Lung (tissue), 12 donors: ENCODE results near the gene STPG1. TPM values are rescaled to one million over a fixed set of nuclear protein-coding genes. Genes with fewer than 3 reads are reported as not detected.

Experiments used
- ATAC-seq: fragments of 200-7000 bp; cut with Tn5 transposase; one replicate; pipeline ENCODE4 v1.9.1; 2020; ENCODE audit warnings: moderate number of reproducible peaks; ENCODE audit not compliant: insufficient read depth, low FRiP score
- DNase-seq, 3 donors: peaks; one replicate each; pipeline ENCODE4 v3.0.0-alpha.2; 2013 to 2017
- H3K27ac ChIP-seq, 2 donors: one replicate each; pipeline ENCODE4 v1.5.1; 2013; ENCODE audit warnings: mild to moderate bottlenecking in 2 of 2, moderate library complexity in 2 of 2, control low read depth in 1 of 2, inconsistent platforms in 1 of 2, low read depth in 1 of 2, low read length in 1 of 2
- H3K27me3 ChIP-seq, 3 donors: one replicate each; pipeline ENCODE4 v1.5.1; 2013; ENCODE audit warnings: low read length in 2 of 3; ENCODE audit not compliant: control insufficient read depth in 3 of 3, insufficient read depth in 3 of 3
- H3K36me3 ChIP-seq, 4 donors: one replicate each; pipeline ENCODE4 v1.5.1; 2013; ENCODE audit warnings: low read length in 4 of 4, mild to moderate bottlenecking in 1 of 4, moderate library complexity in 1 of 4; ENCODE audit not compliant: control insufficient read depth in 4 of 4, insufficient read depth in 4 of 4
- H3K4me1 ChIP-seq, 5 donors: one replicate each; pipeline ENCODE4 v1.5.1; 2013; ENCODE audit warnings: low read length in 5 of 5, mild to moderate bottlenecking in 2 of 5, moderate library complexity in 1 of 5; ENCODE audit not compliant: control insufficient read depth in 5 of 5, insufficient read depth in 5 of 5
- H3K4me3 ChIP-seq: one replicate; pipeline ENCODE4 v1.5.1; 2013; ENCODE audit warnings: mild to moderate bottlenecking, control low read depth, moderate library complexity
- H3K9ac ChIP-seq, 2 donors: one replicate each; pipeline ENCODE4 v1.5.1; 2013; ENCODE audit warnings: low read length in 2 of 2, control low read depth in 1 of 2; ENCODE audit not compliant: insufficient read depth in 1 of 2
- H3K9me3 ChIP-seq, 4 donors: one replicate each; pipeline ENCODE4 v1.5.1; 2013; ENCODE audit warnings: low read length in 3 of 4, mild to moderate bottlenecking in 1 of 4, moderate library complexity in 1 of 4; ENCODE audit not compliant: control insufficient read depth in 4 of 4, insufficient read depth in 3 of 4
- WGBS, 2 donors: extraction: QIAGEN DNeasy Blood & Tissue Kit; methylation state at CpG; one replicate each; pipeline ENCODE4 v1.1.7; 2013; 5-methylcytosine and 5-hydroxymethylcytosine counted together
- polyA plus RNA-seq, 2 donors: library from polyadenylated mRNA; stranded (reverse); fragments of 200-250 nt; gene quantifications; one replicate each; pipeline ENCODE4 v1.2.1, GENCODE V29; 2013
- total RNA-seq, 2 donors: library from RNA; depleted of rRNA in 1 of 2; stranded (reverse); fragments of >200 nt in 1 of 2; gene quantifications; one replicate each; pipeline ENCODE4 v1.2.1, GENCODE V29; 2014 to 2021
- TF ChIP-seq, protein P1 (sequence below): IDR thresholded peaks from 2 replicates; pipeline ENCODE4 v1.5.1; 2012; ENCODE audit warnings: mild to moderate bottlenecking; ENCODE audit errors: control extremely low read depth, extremely low read depth
- donor health status: control.
- donor health status: control.
- donor health status: Bipolar disorder and iron deficiency.
- donor health status: healthy.
- donor health status: DM: yes; HTN: yes; CAD: no.

Gene STPG1
- total and polyA plus RNA-seq, 4 donors, result 6.7 to 13.5 (median 9.8) TPM

DNA sequence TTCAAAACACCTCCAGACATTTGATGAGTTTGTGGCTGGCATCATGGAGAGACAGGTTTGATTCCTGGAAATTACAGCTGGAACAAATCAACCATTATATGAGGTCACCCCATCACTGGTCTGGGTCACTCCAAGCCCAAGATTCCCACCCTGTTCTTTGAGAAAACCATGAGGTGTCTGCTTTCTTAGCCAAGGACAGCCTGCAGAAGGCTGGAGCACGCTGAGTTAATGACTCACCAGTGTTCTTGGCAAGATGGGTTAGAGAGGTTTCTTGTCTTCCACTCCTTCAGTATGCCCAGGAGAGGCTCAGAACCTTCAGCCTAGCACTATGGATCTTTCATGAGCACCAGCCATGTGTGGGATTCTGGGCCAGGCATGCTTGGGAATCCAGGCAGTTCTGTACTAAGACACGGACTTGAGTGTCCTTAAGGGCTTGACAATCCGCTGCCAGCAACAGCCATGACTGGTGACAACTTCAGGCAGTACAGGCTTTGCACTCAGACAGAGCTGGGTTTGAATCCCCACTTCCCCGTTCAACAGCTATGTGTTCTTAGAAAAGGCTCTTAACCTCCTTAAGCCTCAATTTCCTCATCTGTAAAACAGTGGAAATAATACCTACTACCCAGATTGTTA lies 50.5 kb downstream of the STPG1 start:
- DNase-seq (peak in 1 of 3 donors; percentile 7), ATAC-seq (no peak)
- H3K9me3 ChIP-seq, result no peaks in the 10 kb centered on the region
- H3K9ac ChIP-seq, result no peak overlapping the region
- 79 to 87% methylated on average over 4 of the region's 4 CpGs for WGBS, 2 donors
- no peak overlapping the region for H3K27ac ChIP-seq
- H3K4me3 ChIP-seq, result no peak overlapping the region
- TF ChIP-seq, protein P1, sequence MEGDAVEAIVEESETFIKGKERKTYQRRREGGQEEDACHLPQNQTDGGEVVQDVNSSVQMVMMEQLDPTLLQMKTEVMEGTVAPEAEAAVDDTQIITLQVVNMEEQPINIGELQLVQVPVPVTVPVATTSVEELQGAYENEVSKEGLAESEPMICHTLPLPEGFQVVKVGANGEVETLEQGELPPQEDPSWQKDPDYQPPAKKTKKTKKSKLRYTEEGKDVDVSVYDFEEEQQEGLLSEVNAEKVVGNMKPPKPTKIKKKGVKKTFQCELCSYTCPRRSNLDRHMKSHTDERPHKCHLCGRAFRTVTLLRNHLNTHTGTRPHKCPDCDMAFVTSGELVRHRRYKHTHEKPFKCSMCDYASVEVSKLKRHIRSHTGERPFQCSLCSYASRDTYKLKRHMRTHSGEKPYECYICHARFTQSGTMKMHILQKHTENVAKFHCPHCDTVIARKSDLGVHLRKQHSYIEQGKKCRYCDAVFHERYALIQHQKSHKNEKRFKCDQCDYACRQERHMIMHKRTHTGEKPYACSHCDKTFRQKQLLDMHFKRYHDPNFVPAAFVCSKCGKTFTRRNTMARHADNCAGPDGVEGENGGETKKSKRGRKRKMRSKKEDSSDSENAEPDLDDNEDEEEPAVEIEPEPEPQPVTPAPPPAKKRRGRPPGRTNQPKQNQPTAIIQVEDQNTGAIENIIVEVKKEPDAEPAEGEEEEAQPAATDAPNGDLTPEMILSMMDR, result no peak
- H3K4me1 ChIP-seq, result peaks cover 0 to 11% (median 0%) of the 10 kb centered on the region in 5 donors
- no peaks in the 10 kb centered on the region for H3K27me3 ChIP-seq
- H3K36me3 ChIP-seq, result peaks cover 0 to 10% (median 0%) of the 10 kb centered on the region in 4 donors

DNA sequence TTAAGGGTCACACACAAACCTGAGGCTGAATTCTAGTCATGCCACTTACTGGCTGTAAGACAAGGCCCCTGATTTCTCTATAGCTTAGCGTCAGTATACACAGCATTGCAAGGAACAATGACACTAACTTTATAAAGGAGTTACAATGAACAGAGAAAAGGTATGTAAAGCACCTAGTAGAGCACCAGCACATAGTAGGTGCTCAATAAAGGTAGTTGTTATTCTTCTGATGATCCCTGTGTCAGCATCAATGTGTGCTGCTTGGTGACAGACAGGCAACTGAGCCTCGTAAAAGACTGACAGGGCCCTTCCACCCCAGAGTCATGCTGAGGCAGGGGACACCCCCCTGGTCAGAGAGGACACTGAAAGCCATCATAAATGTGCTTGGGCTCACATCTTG lies 51.2 kb downstream of the STPG1 start:
- Histone ChIP-seq H3K4me1 (peaks cover 0 to 11% (median 0%) of the 10 kb centered on the region in 5 donors), H3K4me3 (no peak overlapping the region), H3K27ac (no peak overlapping the region), H3K9me3 (no peaks in the 10 kb centered on the region), H3K36me3 (peaks cover 0 to 13% (median 0%) of the 10 kb centered on the region in 4 donors), H3K9ac (no peak overlapping the region), H3K27me3 (no peaks in the 10 kb centered on the region)
- DNase-seq, result no peak
- WGBS, 2 donors, result 97 to 100% methylated on average over 2 of the region's 2 CpGs
- TF ChIP-seq, protein P1, result no peak
- no peak for ATAC-seq

DNA sequence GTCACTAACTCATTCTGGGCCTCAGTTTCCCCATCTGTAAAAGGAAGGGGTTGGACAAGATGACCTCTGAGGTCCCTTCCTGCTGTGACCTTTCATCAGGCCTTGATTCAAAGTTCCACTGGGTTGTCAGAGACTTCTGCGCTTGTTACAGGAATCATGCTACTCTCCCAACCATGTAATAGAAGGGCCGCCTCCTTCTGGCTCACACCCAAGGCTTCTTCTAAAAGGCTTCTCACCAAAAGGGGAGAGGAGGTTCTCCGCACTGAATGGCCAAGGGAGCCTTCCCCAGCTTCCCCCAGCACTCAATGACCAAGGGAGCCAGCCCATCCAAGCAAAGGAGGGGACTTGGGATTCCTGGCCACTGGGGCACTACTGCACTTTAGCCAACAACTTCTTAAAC lies 51.8 kb downstream of the STPG1 start:
- Histone ChIP-seq H3K9me3 (no peaks in the 10 kb centered on the region), H3K4me1 (peaks cover 0 to 11% (median 0%) of the 10 kb centered on the region in 5 donors), H3K27me3 (no peaks in the 10 kb centered on the region), H3K36me3 (peaks cover 0 to 13% (median 0%) of the 10 kb centered on the region in 4 donors), H3K9ac (no peak overlapping the region), H3K27ac (no peak overlapping the region), H3K4me3 (no peak overlapping the region)
- no peak for DNase-seq
- TF ChIP-seq, protein P1, result no peak
- no peak for ATAC-seq
- WGBS, 2 donors, result 97 to 98% methylated on average over 3 of the region's 3 CpGs
